ENCODE data around the gene PLEKHM3.
"Not testable (repeated sequence)": the region's sequence is repeated elsewhere in the genome, so short reads cannot be mapped to it uniquely, and the experiment has no call there.

The PLEKHM3 gene

GRCh38 chr2:207819839-207820784 lies 205.2 kb downstream of the PLEKHM3 start:
- Histone ChIP-seq H3K27ac (ENCODE audit: low read depth in 2 of 2, low read length in 2 of 2) (peak overlapping the region; percentile 95 to 99), H3K4me1 (ENCODE audit: control insufficient read depth in 2 of 2, insufficient read depth in 2 of 2, low read length in 2 of 2) (peaks cover 22 to 36% of the 10 kb centered on the region in 2 donors), H3K27me3 (ENCODE audit: control insufficient read depth in 2 of 2, insufficient read depth in 2 of 2, low read length in 2 of 2) (no peaks in the 10 kb centered on the region), H3K36me3 (ENCODE audit: control insufficient read depth in 2 of 2, insufficient read depth in 2 of 2, low read length in 2 of 2) (no peaks in the 10 kb centered on the region), H3K9ac (ENCODE audit: low read depth in 1 of 2, low read length in 2 of 2) (peak overlapping the region; percentile 56 to 75), H3K4me3 (ENCODE audit: low read length in 2 of 2) (peak overlapping the region; percentile 31 to 46), H3K9me3 (ENCODE audit: control insufficient read depth in 2 of 2, low read length in 2 of 2) (no peaks in the 10 kb centered on the region)

- H3K9ac ChIP-seq (ENCODE audit: low read depth in 1 of 2, low read length in 2 of 2): peak overlapping the region; percentile 54 to 75
- no peaks in the 10 kb centered on the region for H3K9me3 ChIP-seq (ENCODE audit: control insufficient read depth in 2 of 2, low read length in 2 of 2)
- H3K27ac ChIP-seq (ENCODE audit: low read depth in 2 of 2, low read length in 2 of 2): peak overlapping the region; percentile 95 to 99
- H3K27me3 ChIP-seq (ENCODE audit: control insufficient read depth in 2 of 2, insufficient read depth in 2 of 2, low read length in 2 of 2): no peaks in the 10 kb centered on the region
- peak overlapping the region; percentile 12 to 26 for H3K4me3 ChIP-seq (ENCODE audit: low read length in 2 of 2)
- H3K36me3 ChIP-seq (ENCODE audit: control insufficient read depth in 2 of 2, insufficient read depth in 2 of 2, low read length in 2 of 2): no peaks in the 10 kb centered on the region
- peaks cover 22 to 36% of the 10 kb centered on the region in 2 donors for H3K4me1 ChIP-seq (ENCODE audit: control insufficient read depth in 2 of 2, insufficient read depth in 2 of 2, low read length in 2 of 2)
These were observed 206.1 kb downstream of the PLEKHM3 start for GRCh38 chr2:207819021-207819797.

- H3K4me1 ChIP-seq (ENCODE audit: control insufficient read depth in 2 of 2, insufficient read depth in 2 of 2, low read length in 2 of 2): peaks cover 28 to 48% of the 10 kb centered on the region in 2 donors
- H3K9ac ChIP-seq (ENCODE audit: low read depth in 1 of 2, low read length in 2 of 2): peak overlapping the region in 1 of 2 donors; percentile 5
- H3K36me3 ChIP-seq (ENCODE audit: control insufficient read depth in 2 of 2, insufficient read depth in 2 of 2, low read length in 2 of 2): no peaks in the 10 kb centered on the region
- H3K27ac ChIP-seq (ENCODE audit: low read depth in 2 of 2, low read length in 2 of 2): peak overlapping the region; percentile 39 to 99
- H3K27me3 ChIP-seq (ENCODE audit: control insufficient read depth in 2 of 2, insufficient read depth in 2 of 2, low read length in 2 of 2): no peaks in the 10 kb centered on the region
- H3K9me3 ChIP-seq (ENCODE audit: control insufficient read depth in 2 of 2, low read length in 2 of 2): no peaks in the 10 kb centered on the region
- H3K4me3 ChIP-seq (ENCODE audit: low read length in 2 of 2): no peak overlapping the region
These were observed 208.8 kb downstream of the PLEKHM3 start for GRCh38 chr2:207816546-207816945.

GRCh38 chr2:207815254-207815653 lies 210.1 kb downstream of the PLEKHM3 start:
- Histone ChIP-seq H3K27me3 (ENCODE audit: control insufficient read depth in 2 of 2, insufficient read depth in 2 of 2, low read length in 2 of 2) (no peaks in the 10 kb centered on the region), H3K9me3 (ENCODE audit: control insufficient read depth in 2 of 2, low read length in 2 of 2) (no peaks in the 10 kb centered on the region), H3K4me3 (ENCODE audit: low read length in 2 of 2) (no peak overlapping the region), H3K36me3 (ENCODE audit: control insufficient read depth in 2 of 2, insufficient read depth in 2 of 2, low read length in 2 of 2) (no peaks in the 10 kb centered on the region), H3K27ac (ENCODE audit: low read depth in 2 of 2, low read length in 2 of 2) (no peak overlapping the region), H3K4me1 (ENCODE audit: control insufficient read depth in 2 of 2, insufficient read depth in 2 of 2, low read length in 2 of 2) (peaks cover 31 to 57% of the 10 kb centered on the region in 2 donors), H3K9ac (ENCODE audit: low read depth in 1 of 2, low read length in 2 of 2) (no peak overlapping the region)

- H3K9ac ChIP-seq (ENCODE audit: low read depth in 1 of 2, low read length in 2 of 2): no peak overlapping the region
- H3K27me3 ChIP-seq (ENCODE audit: control insufficient read depth in 2 of 2, insufficient read depth in 2 of 2, low read length in 2 of 2): no peaks in the 10 kb centered on the region
- H3K4me1 ChIP-seq (ENCODE audit: control insufficient read depth in 2 of 2, insufficient read depth in 2 of 2, low read length in 2 of 2): peaks cover 29 to 52% of the 10 kb centered on the region in 2 donors
- H3K36me3 ChIP-seq (ENCODE audit: control insufficient read depth in 2 of 2, insufficient read depth in 2 of 2, low read length in 2 of 2): no peaks in the 10 kb centered on the region
- no peak overlapping the region for H3K4me3 ChIP-seq (ENCODE audit: low read length in 2 of 2)
- no peaks in the 10 kb centered on the region for H3K9me3 ChIP-seq (ENCODE audit: control insufficient read depth in 2 of 2, low read length in 2 of 2)
- no peak overlapping the region for H3K27ac ChIP-seq (ENCODE audit: low read depth in 2 of 2, low read length in 2 of 2)
These were observed 211.4 kb downstream of the PLEKHM3 start for GRCh38 chr2:207813942-207814341.

- Histone ChIP-seq H3K27ac (ENCODE audit: low read depth in 2 of 2, low read length in 2 of 2) (no peak overlapping the region), H3K9me3 (ENCODE audit: control insufficient read depth in 2 of 2, low read length in 2 of 2) (no peaks in the 10 kb centered on the region), H3K36me3 (ENCODE audit: control insufficient read depth in 2 of 2, insufficient read depth in 2 of 2, low read length in 2 of 2) (no peaks in the 10 kb centered on the region), H3K27me3 (ENCODE audit: control insufficient read depth in 2 of 2, insufficient read depth in 2 of 2, low read length in 2 of 2) (no peaks in the 10 kb centered on the region), H3K4me1 (ENCODE audit: control insufficient read depth in 2 of 2, insufficient read depth in 2 of 2, low read length in 2 of 2) (peaks cover 24 to 47% of the 10 kb centered on the region in 2 donors), H3K9ac (ENCODE audit: low read depth in 1 of 2, low read length in 2 of 2) (no peak overlapping the region), H3K4me3 (ENCODE audit: low read length in 2 of 2) (no peak overlapping the region)
These were observed 212.0 kb downstream of the PLEKHM3 start for GRCh38 chr2:207813221-207813916.

- peak overlapping the region in 1 of 2 donors; percentile 47 for H3K9ac ChIP-seq (ENCODE audit: low read depth in 1 of 2, low read length in 2 of 2)
- peak overlapping the region; percentile 85 to 86 for H3K27ac ChIP-seq (ENCODE audit: low read depth in 2 of 2, low read length in 2 of 2)
These were observed 212.6 kb downstream of the PLEKHM3 start for GRCh38 chr2:207812726-207813080.

GRCh38 chr2:207812058-207812725 lies 213.1 kb downstream of the PLEKHM3 start:
- Histone ChIP-seq H3K4me3 (ENCODE audit: low read length in 2 of 2) (no peak overlapping the region), H3K4me1 (ENCODE audit: control insufficient read depth in 2 of 2, insufficient read depth in 2 of 2, low read length in 2 of 2) (peaks cover 19 to 37% of the 10 kb centered on the region in 2 donors), H3K9me3 (ENCODE audit: control insufficient read depth in 2 of 2, low read length in 2 of 2) (no peaks in the 10 kb centered on the region), H3K27me3 (ENCODE audit: control insufficient read depth in 2 of 2, insufficient read depth in 2 of 2, low read length in 2 of 2) (no peaks in the 10 kb centered on the region), H3K36me3 (ENCODE audit: control insufficient read depth in 2 of 2, insufficient read depth in 2 of 2, low read length in 2 of 2) (no peaks in the 10 kb centered on the region), H3K9ac (ENCODE audit: low read depth in 1 of 2, low read length in 2 of 2) (peak overlapping the region in 1 of 2 donors; percentile 47), H3K27ac (ENCODE audit: low read depth in 2 of 2, low read length in 2 of 2) (peak overlapping the region; percentile 85 to 86)

More at GRCh38 chr2:207812726-207813080, 212.6 kb downstream of the PLEKHM3 start:
- no peaks in the 10 kb centered on the region for H3K27me3 ChIP-seq (ENCODE audit: control insufficient read depth in 2 of 2, insufficient read depth in 2 of 2, low read length in 2 of 2)
- no peak overlapping the region for H3K4me3 ChIP-seq (ENCODE audit: low read length in 2 of 2)
- H3K9me3 ChIP-seq (ENCODE audit: control insufficient read depth in 2 of 2, low read length in 2 of 2): no peaks in the 10 kb centered on the region
- peaks cover 20 to 42% of the 10 kb centered on the region in 2 donors for H3K4me1 ChIP-seq (ENCODE audit: control insufficient read depth in 2 of 2, insufficient read depth in 2 of 2, low read length in 2 of 2)
- H3K36me3 ChIP-seq (ENCODE audit: control insufficient read depth in 2 of 2, insufficient read depth in 2 of 2, low read length in 2 of 2): no peaks in the 10 kb centered on the region

GRCh38 chr2:207811658-207812057 lies 213.7 kb downstream of the PLEKHM3 start:
- not testable (repeated sequence) for H3K4me3 ChIP-seq (ENCODE audit: low read length in 2 of 2); H3K27me3 ChIP-seq (ENCODE audit: control insufficient read depth in 2 of 2, insufficient read depth in 2 of 2, low read length in 2 of 2); H3K9me3 ChIP-seq (ENCODE audit: control insufficient read depth in 2 of 2, low read length in 2 of 2); H3K36me3 ChIP-seq (ENCODE audit: control insufficient read depth in 2 of 2, insufficient read depth in 2 of 2, low read length in 2 of 2)
- H3K27ac ChIP-seq (ENCODE audit: low read depth in 2 of 2, low read length in 2 of 2): peak overlapping the region; percentile 85 to 86
- H3K9ac ChIP-seq (ENCODE audit: low read depth in 1 of 2, low read length in 2 of 2): peak overlapping the region in 1 of 2 donors; percentile 52
- peaks cover 16 to 32% of the 10 kb centered on the region in 2 donors for H3K4me1 ChIP-seq (ENCODE audit: control insufficient read depth in 2 of 2, insufficient read depth in 2 of 2, low read length in 2 of 2)

Data from mucosa of rectum (tissue), 2 donors.